NOMO-1 treated with DMSO at 0.1 percent for 48 hours (cell line): ENCODE measurements around the gene SEMA4B.
"Not testable (repeated sequence)": the region's sequence is repeated elsewhere in the genome, so short reads cannot be mapped to it uniquely, and the experiment has no call there.

Experiments
- DNase-seq: peaks from one replicate; lab custom pipeline; 2025; ENCODE audit not compliant: unreplicated experiment; lab: John Stamatoyannopoulos, UW

Gene SEMA4B

DNA sequence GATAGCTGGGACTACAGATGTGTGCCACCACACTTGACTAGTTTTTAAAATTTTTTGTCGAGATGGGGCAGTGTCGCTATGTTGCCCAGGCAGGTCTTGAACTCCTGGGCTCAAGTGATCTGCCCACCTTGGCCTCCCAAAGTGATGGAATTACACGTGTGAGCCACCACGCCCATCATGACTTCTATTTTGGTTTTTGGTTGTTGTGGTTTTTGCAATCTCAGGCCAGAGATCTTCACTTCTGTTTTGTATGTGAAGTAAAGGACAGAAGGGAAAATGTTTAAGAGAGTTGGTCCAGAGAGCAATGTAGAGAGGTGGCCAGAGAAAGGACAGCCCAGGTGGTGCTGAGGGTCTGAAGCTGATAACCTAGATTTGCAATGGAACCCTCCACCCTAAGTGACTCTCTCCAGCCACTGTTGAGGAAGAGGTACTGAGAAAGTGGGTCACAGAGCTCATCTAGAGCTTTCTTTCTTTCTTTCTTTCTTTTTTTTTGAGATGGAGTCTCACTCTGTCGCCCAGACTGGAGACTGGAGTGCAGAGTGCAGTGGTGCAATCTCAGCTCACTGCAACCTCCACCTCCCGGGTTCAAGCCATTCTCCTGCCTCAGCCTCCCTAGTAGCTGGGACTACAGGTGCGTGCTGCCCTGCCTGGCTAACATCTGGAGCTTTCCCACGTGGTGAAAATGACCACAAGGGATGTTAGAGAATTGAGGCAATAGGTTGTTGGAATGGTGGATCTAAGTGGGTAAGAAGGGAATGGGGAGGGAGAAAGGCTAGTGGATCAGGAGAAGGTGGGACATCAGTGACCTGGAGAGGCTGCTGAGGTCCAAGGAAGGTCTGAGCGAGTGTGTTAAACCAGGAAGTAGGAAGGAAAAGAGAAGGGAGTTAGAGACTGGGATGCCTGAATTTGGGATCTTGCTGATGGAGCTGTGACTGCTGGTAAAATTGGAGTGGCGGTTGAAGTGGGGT lies 22.4 kb upstream of the SEMA4B start:
- DNase-seq, result no peak

- DNase-seq, result no peak
Observed at GRCh38 chr15:90181776-90182175, 19.4 kb upstream of the SEMA4B start.

DNA sequence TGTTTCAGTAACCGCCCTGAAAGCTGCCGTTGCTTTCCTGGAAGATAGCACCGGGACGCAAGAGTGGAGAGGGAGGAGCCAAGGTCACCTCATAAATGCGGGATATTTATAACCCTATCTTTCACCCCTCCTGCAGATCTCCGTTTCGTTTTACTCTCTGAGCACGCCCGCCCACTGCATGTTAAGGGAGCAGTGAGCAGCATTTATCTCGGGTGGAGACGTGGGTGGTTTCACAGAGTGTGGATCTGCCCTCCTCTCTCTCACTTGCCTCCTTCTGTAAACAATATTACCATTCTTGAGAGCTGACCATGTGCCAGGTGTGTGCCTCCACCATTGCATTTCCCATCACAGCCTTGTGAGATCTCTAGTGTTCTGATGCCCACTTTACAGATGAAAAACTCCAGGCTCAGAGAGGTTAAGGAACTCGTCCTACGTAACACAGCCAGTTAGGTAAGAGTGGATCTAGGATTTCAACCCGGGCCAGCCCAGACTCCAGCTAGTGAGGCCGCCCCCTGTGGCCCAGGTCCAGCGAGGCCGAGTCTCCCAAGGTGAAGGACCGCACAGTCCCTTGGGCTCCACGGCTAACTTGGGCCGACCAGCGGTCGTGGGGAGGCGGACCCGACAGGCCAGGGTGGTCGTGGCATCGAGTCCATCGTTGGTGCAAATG lies 16.9 kb upstream of the SEMA4B start:
- no peak for DNase-seq

DNA sequence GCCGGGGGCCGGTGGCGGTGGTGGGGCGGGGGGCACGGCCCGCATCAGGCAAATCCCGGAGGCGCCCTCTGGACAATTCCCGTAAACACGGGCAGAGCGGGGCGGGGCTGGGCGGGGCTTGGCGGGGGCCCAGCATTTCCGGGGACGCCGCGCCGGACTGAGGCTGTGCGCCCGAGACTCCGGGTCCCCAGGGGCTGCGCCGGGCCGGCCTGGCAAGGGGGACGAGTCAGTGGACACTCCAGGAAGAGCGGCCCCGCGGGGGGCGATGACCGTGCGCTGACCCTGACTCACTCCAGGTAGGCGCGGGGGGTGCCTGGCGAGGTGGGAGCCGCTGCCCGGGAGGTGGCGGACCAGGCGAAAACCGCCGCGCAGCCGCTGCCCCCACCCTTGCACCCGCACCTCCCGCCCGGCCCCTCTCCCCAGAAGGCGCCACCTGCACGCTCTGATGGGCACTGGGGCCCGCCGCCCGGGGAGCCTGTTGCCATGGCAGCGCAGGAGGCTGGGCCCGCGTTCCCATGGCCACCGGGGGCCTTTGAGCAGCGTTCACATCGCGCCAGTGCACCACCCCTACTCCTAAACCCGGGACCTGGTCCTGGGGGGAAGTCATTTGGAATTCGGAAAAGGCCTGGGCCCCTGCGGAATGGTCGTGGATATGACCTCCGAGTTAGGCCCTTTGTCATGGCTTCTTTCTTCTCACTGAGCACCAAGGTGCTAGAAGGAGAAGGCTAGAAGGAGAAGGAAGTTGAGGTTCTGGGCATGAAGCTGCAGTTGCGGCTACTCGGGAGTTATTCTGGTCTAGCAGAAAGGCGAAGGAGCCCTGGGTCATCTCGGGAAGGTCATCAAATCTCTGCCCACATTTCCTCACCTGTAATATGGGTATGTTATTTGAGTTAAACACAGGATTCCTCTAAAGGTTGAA lies 16.1 kb upstream of the SEMA4B start:
- peak; percentile 47 for DNase-seq

- no peak for DNase-seq
Observed at GRCh38 chr15:90187257-90187868, 13.8 kb upstream of the SEMA4B start.

GRCh38 chr15:90188065-90188464 lies 13.1 kb upstream of the SEMA4B start:
- not testable (repeated sequence) for DNase-seq

GRCh38 chr15:90188914-90189748 lies 12.0 kb upstream of the SEMA4B start:
- DNase-seq, result peak; percentile 86

GRCh38 chr15:90189781-90190467 lies 11.2 kb upstream of the SEMA4B start:
- DNase-seq, result no peak

DNA sequence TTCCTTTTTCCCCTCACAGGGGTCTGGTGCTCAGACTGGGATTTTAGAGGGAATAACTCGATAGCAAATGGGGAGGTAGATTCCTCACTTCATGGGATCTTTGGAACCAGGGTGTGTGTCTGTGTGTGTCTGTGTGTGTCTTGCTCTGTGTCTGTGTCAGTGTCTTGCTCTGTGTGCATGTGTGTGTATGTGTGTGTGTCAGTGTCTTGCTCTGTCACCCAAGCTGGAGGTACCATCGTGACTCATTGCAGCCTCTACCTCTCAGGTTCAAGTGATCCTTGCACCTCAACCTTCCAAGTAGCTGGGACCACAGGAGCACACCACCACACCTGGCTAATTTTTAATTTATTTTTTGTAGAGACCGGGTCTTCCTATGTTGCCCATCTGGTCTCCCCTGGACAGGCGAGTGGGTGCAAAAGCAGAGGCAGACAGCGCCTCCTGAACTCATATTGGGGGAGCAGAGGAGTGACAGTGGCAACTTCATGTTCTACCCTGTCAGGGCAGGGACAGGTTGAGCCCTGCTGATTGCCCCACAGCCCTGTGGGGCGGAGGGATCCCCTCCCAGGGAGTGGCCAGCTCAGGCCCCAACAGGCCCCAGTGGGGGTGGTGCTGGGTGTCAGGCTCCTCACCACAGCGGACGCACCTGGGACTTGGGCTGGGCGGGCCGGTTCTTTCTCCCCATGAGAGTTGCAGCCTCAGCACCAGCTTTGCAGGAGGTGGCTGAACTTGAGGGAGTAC lies 10.4 kb upstream of the SEMA4B start:
- DNase-seq, result no peak

- no peak for DNase-seq
Observed at GRCh38 chr15:90191344-90191687, 9.8 kb upstream of the SEMA4B start.

GRCh38 chr15:90191794-90192509 lies 9.2 kb upstream of the SEMA4B start:
- DNase-seq, result peak; percentile 9

DNA sequence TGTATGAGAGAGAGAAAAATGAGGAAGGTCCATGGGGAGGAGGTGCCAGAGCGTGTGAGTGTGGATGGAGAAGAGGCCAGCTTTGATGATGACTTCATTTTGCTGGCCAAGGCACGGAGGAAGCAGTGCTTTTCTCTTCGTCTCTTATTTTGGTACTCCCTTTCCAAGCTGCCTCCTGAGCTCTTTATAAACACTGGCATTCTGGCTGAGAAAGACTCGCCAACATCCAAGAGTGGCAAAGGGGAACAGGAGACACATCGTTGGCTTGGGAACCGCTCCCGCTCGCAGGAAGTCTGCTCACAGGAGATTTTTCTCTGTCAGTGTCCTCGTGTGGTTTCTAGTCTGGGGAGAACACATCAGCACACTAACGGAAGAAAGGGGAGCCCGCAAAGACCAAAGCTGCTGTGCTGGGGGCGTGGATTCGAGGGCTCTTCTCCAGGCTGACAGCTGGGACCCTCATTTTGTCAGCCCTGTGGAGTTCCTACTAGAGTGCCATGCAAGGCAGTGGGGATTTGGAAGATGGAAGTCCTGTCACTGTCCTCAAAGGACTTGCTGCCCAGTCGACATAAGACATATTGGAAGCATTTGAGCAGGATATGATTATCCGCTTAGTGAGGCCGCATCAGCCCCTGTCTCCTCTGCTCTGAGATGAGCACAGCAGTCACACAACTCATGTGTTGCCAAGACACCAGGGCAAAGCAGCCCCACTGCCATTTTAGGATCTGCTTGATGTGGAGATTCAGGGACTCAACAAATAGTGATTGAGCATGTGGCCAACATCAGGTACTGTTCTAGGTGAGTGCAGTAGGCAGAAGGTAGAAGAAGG lies 8.0 kb upstream of the SEMA4B start:
- peak; percentile 12 for DNase-seq

DNA sequence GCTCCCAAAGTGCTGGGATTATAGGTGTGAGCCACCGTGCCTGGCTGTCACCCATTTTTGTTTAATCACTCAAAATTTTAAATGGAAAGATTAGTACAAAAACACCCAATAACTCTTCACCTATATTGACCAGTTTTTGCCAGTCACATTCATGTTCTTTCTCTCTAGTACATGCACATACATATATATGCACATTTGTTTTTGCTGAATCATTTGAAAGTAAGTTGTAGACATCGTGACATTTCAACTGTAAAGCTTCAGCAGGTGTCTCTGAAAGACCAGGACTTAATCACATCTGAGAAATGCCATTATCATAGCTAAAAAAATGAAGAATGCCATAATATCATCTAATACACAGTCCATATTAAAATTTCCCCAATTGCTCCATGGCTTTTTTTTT lies 6.5 kb upstream of the SEMA4B start:
- DNase-seq, result no peak

DNA sequence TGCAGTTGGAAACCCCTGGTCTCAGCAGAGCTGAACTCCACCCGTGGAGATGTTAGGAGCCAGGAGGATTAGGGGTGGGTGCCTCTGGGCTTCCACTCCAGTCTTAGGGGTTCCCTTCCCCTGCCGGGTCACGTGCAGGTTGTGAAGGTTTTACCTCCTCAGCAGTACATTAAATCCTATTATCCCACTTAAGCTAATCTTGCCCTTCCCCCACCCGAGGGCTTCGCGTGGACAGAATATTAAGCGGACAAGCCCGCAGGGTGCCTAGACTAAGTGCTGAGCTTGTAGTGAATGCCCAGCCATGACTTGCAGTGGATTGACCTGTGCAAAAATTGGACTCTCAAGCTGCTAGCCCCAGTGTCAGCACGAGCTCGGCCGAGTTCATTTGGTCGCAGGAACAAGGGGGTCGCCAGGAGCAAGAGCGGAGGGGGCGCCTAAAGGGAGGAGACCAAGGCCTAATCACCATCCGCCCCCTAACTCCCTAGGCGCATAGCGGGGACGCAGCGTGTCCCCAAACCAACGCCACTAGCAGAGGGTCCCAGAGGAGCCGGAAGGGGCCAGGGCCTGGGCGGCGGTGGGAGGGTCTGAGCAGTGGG lies 498 bp upstream of the SEMA4B start:
- no peak for DNase-seq

DNA sequence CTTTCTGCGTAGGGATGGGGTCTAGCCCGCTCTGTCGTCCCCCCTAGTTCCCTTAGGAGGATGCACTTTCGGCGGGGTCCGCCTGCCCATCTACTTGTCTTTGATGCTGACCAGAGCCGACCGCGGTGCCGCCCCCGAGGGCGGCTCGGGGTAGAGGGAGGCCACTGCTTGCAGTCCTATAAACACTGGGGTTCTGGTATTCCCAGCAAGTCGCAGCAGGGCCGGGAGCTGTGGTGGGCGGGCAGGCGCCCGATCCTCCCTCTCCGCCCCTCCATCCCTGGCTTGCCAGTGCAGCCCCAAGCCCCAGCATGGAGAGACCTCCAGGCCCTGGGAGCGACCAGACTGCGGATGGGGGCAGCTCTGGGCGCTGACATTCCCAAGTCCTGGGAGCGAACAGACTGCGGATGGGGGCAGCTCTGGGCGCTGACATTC lies 830 bp downstream of the SEMA4B start:
- no peak for DNase-seq

GRCh38 chr15:90202929-90203328 lies 1.8 kb downstream of the SEMA4B start:
- no peak for DNase-seq

DNA sequence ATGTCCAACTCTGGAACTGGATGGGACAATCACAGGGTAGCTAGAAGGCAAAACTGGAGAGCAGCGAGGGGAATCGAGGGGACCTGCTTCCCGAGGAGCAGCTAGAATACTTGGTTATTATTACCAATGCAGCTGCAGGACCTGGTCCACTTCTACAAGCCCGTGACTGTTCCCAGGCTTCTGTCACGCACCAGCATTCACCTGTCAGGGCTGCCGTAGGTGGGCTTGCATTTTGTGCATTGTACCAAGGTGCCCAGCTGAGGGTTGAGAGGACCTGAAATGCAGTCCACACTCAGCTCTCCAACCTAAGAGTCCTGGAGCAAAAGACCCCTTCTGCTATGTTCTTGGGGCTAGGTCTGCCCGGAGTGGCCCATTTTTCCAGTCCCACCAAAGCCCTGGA lies 2.3 kb downstream of the SEMA4B start:
- DNase-seq, result no peak
